Natural killer cell (primary cell): ENCODE data around the gene PTPRK. TPM values are rescaled to one million over a fixed set of nuclear protein-coding genes. Genes with fewer than 3 reads are reported as not detected.

Source experiments
- ATAC-seq, 3 donors: fragments of 150-1000 bp in 2 of 3; fragments of 200-7000 bp in 1 of 3; cut with Tn5 transposase; 1 replicate in 1 of 3; 2 replicates in 2 of 3; pipeline ENCODE4 v1.10.0; 2021; ENCODE audit warnings: mild to moderate bottlenecking in 2 of 3, moderate library complexity in 2 of 3
- DNase-seq, 2 donors: peaks; one replicate each; pipeline versions ENCODE4 v3.0.0 to v3.0.0-alpha.2; 2013 to 2021; ENCODE audit warnings: mixed read lengths in 1 of 2
- H3K27ac ChIP-seq: one replicate; pipeline ENCODE4 v1.5.1; 2013; ENCODE audit warnings: mild to moderate bottlenecking, low read length
- H3K27me3 ChIP-seq: one replicate; pipeline ENCODE4 v1.6.1; 2013; ENCODE audit warnings: low read length; ENCODE audit not compliant: control insufficient read depth, insufficient read depth
- H3K36me3 ChIP-seq: one replicate; pipeline ENCODE4 v1.6.1; 2013; ENCODE audit warnings: low read length; ENCODE audit not compliant: control insufficient read depth, insufficient read depth
- H3K4me1 ChIP-seq: one replicate; pipeline ENCODE4 v1.6.1; 2013; ENCODE audit warnings: low read length; ENCODE audit not compliant: control insufficient read depth, insufficient read depth
- H3K4me3 ChIP-seq: one replicate; pipeline ENCODE4 v1.5.1; 2013; ENCODE audit warnings: low read length
- H3K9me3 ChIP-seq: one replicate; pipeline ENCODE4 v1.6.1; 2013; ENCODE audit warnings: low read length; ENCODE audit not compliant: control insufficient read depth, insufficient read depth
- H3K27ac Mint-ChIP-seq, 2 donors: one replicate each; pipeline ENCODE4 v1.8.0; 2022; ENCODE audit warnings: mild to moderate bottlenecking in 2 of 2, mixed read lengths in 2 of 2, moderate library complexity in 1 of 2
- H3K27me3 Mint-ChIP-seq, 2 donors: one replicate each; pipeline ENCODE4 v1.8.0; 2022; ENCODE audit warnings: low read depth in 2 of 2, mixed read lengths in 2 of 2
- H3K36me3 Mint-ChIP-seq: one replicate; pipeline ENCODE4 v1.8.0; 2022; ENCODE audit warnings: mixed read lengths
- H3K4me1 Mint-ChIP-seq, 2 donors: one replicate each; pipeline ENCODE4 v1.8.0; 2022; ENCODE audit warnings: mixed read lengths in 2 of 2
- H3K4me3 Mint-ChIP-seq: one replicate; pipeline ENCODE4 v1.8.0; 2022; ENCODE audit warnings: mild to moderate bottlenecking, moderate library complexity, mixed read lengths
- H3K9me3 Mint-ChIP-seq, 2 donors: one replicate each; pipeline ENCODE4 v1.8.0; 2022; ENCODE audit warnings: mixed read lengths in 2 of 2
- WGBS: methylation state at CpG from one replicate; pipeline ENCODE4 v1.1.7; 2013; ENCODE audit warnings: missing lambda C conversion rate; ENCODE audit not compliant: insufficient coverage; 5-methylcytosine and 5-hydroxymethylcytosine counted together
- intact Hi-C: fragments of 100-400 bp; cut with micrococcal nuclease; formaldehyde crosslinking; loops from one replicate; pipeline ENCODE4 v1.14.2; 2022
- total RNA-seq, 4 donors: library from RNA; stranded (reverse); fragments of 120-200 nt in 1 of 4; gene quantifications; one replicate each; pipeline versions ENCODE4 v1.2.3 to v1.2.4, GENCODE V29; 2013 to 2022
- TF ChIP-seq, protein P1 (sequence below): fragments of 200-600 bp; IDR thresholded peaks from one replicate; pipeline ENCODE4 v1.8.0; 2022; ENCODE audit warnings: antibody characterized with exemption

The PTPRK gene
- total RNA-seq, 3 donors from 2014 or later (not counting 1 experiment from before 2014, with no cell fraction given), result 0.14 to 1.2 (median 0.95) TPM

GRCh38 chr6:128512296-128512695, 8.1 kb downstream of the PTPRK start:
- Histone ChIP-seq H3K9me3 (no peaks in the 10 kb centered on the region), H3K36me3 (no peaks in the 10 kb centered on the region), H3K4me3 (no peak overlapping the region), H3K27me3 (peaks cover 3% of the 10 kb centered on the region), H3K4me1 (no peaks in the 10 kb centered on the region), H3K27ac (no peak overlapping the region)
- 100% methylated on average over 1 of the region's 2 CpGs for WGBS
- Mint-ChIP-seq H3K4me1 (no peaks in the 10 kb centered on the region), H3K27ac (no peak overlapping the region), H3K9me3 (no peaks in the 10 kb centered on the region), H3K36me3 (no peaks in the 10 kb centered on the region), H3K4me3 (no peak overlapping the region), H3K27me3 (peaks cover 16 to 20% of the 10 kb centered on the region in 2 donors)
- intact Hi-C loops, result no loop called here
- ATAC-seq (no peak), DNase-seq (no peak)
- TF ChIP-seq, protein P1, sequence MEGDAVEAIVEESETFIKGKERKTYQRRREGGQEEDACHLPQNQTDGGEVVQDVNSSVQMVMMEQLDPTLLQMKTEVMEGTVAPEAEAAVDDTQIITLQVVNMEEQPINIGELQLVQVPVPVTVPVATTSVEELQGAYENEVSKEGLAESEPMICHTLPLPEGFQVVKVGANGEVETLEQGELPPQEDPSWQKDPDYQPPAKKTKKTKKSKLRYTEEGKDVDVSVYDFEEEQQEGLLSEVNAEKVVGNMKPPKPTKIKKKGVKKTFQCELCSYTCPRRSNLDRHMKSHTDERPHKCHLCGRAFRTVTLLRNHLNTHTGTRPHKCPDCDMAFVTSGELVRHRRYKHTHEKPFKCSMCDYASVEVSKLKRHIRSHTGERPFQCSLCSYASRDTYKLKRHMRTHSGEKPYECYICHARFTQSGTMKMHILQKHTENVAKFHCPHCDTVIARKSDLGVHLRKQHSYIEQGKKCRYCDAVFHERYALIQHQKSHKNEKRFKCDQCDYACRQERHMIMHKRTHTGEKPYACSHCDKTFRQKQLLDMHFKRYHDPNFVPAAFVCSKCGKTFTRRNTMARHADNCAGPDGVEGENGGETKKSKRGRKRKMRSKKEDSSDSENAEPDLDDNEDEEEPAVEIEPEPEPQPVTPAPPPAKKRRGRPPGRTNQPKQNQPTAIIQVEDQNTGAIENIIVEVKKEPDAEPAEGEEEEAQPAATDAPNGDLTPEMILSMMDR, result no peak

DNA sequence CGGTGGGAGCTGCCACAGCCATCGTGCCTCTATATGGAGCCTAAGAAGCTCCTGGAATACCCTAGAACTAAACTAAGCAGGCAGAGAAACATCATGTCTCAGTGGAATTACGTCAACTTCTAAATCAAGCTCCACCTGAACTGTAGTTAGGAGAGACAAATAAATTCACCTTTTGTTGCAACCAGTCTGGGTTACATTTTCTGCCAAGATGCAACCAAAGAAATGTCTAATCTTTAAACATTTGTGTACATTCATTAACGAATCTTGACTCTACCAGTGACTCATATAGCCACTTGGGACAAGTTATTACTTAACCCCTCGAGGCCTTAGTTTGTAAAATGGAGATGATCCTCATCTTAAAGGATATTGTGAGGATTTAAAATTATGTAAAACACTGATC, 8.9 kb downstream of the PTPRK start:
- no peaks in the 10 kb centered on the region for H3K4me1 ChIP-seq
- 82% methylated on average over 4 of the region's 5 CpGs for WGBS
- H3K27ac ChIP-seq, result no peak overlapping the region
- no peaks in the 10 kb centered on the region for H3K36me3 ChIP-seq
- no peak for ATAC-seq
- peaks cover 3% of the 10 kb centered on the region for H3K27me3 ChIP-seq
- no peaks in the 10 kb centered on the region for H3K9me3 Mint-ChIP-seq
- TF ChIP-seq, protein P1, result no peak
- H3K4me1 Mint-ChIP-seq, result no peaks in the 10 kb centered on the region
- peaks cover 9 to 13% of the 10 kb centered on the region in 2 donors for H3K27me3 Mint-ChIP-seq
- no peak overlapping the region for H3K4me3 Mint-ChIP-seq
- intact Hi-C loops, result no loop called here
- H3K4me3 ChIP-seq, result no peak overlapping the region
- H3K36me3 Mint-ChIP-seq, result no peaks in the 10 kb centered on the region
- H3K27ac Mint-ChIP-seq, result no peak overlapping the region
- no peak for DNase-seq
- H3K9me3 ChIP-seq, result no peaks in the 10 kb centered on the region

DNA sequence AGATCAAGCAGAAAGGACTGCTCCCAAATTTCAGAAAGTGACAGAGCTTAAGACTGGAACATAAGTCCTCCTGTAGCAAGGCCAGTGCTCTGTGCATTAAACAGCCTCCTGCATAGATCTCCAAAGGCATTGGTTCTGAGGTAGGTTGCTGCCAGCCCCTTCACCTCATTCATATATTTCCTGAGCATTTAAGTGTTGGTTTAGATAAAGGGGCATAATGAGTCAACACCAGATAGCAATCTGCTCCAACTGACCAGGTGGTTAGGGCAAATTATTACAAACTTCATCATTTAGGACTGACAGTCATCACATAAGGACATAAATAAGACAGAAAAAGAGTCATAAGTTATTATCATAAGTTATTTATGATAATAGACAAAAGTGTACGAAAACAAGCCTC, 10.7 kb downstream of the PTPRK start:
- H3K27ac ChIP-seq, result no peak overlapping the region
- Mint-ChIP-seq H3K4me3 (no peak overlapping the region), H3K27me3 (no peaks in the 10 kb centered on the region), H3K9me3 (no peaks in the 10 kb centered on the region), H3K4me1 (no peaks in the 10 kb centered on the region), H3K27ac (no peak overlapping the region), H3K36me3 (no peaks in the 10 kb centered on the region)
- H3K27me3 ChIP-seq, result no peaks in the 10 kb centered on the region
- no peaks in the 10 kb centered on the region for H3K9me3 ChIP-seq
- TF ChIP-seq, protein P1, result no peak
- no peak overlapping the region for H3K4me3 ChIP-seq
- no peak for ATAC-seq
- no peaks in the 10 kb centered on the region for H3K4me1 ChIP-seq
- DNase-seq, result no peak
- no peaks in the 10 kb centered on the region for H3K36me3 ChIP-seq
- WGBS, result 80% methylated on average over 1 of the region's 1 CpG
- intact Hi-C loops, result no loop called here

DNA sequence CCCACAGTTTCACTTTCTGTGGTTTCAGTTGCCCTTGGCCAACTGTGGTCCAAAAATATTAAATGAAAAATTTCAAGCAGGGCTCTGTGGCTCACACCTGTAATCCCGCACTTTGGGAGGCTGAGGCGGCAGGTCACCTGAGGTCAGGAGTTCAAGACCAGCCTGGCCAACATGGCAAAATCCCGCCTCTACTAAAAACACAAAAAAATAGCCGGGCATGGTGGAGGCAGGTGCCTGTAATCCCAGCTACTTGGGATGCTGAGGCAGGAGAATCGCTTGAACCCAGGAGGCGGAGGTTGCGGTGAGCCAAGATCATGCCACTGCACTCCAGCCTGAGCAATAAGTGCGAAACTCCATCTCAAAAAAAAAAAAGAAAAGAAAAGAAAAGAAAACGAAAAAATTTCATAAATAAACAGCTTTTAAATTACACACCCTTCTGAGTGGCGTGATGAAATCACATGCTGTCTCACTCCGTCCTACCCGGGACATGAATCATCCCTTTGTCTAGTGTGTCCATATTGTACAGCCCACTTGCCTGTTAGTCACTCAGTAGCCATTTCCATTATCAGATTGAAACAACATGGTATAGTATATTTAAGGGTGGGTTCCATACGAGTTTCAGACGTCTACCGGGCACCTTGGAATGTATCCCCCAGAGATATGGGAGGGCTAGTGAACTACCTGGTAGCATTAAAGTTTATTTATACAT, 11.7 kb downstream of the PTPRK start:
- no peak overlapping the region for H3K4me3 ChIP-seq
- Mint-ChIP-seq H3K27ac (no peak overlapping the region), H3K36me3 (no peaks in the 10 kb centered on the region), H3K27me3 (no peaks in the 10 kb centered on the region), H3K9me3 (no peaks in the 10 kb centered on the region), H3K4me3 (no peak overlapping the region), H3K4me1 (no peaks in the 10 kb centered on the region)
- ATAC-seq (no peak), DNase-seq (no peak)
- H3K27ac ChIP-seq, result no peak overlapping the region
- intact Hi-C loops, result no loop called here
- H3K36me3 ChIP-seq, result no peaks in the 10 kb centered on the region
- H3K27me3 ChIP-seq, result no peaks in the 10 kb centered on the region
- H3K9me3 ChIP-seq, result no peaks in the 10 kb centered on the region
- TF ChIP-seq, protein P1, result no peak
- 85% methylated on average over 12 of the region's 15 CpGs for WGBS
- H3K4me1 ChIP-seq, result no peaks in the 10 kb centered on the region
